ENCODE measurements around the gene STEEP1. TPM values are rescaled to one million over a fixed set of nuclear protein-coding genes. Genes with fewer than 3 reads are reported as not detected.

The STEEP1 gene
- total RNA-seq, 1 donor = 29.0 TPM

- TF ChIP-seq CTCF (IDR thresholded peaks at IDR 0.05; ENCODE audit: extremely low read depth, low read depth, low read length) = no peak
- Histone ChIP-seq H3K27ac (ENCODE audit: low read depth, low read length) (no peak overlapping the region), H3K79me2 (ENCODE audit: insufficient read depth, low read length) (peaks cover 13% of the 10 kb centered on the region), H3K4me3 (ENCODE audit: insufficient read depth, low read length) (no peak overlapping the region), H2AFZ (ENCODE audit: low read length) (no peak overlapping the region), H3K36me3 (ENCODE audit: insufficient read depth, low read length) (no peaks in the 10 kb centered on the region), H3K9me3 (ENCODE audit: low read depth, low read length) (no peaks in the 10 kb centered on the region), H4K20me1 (ENCODE audit: insufficient read depth, low read length) (no peaks in the 10 kb centered on the region), H3K27me3 (ENCODE audit: insufficient read depth, low read length) (no peaks in the 10 kb centered on the region), H3K4me1 (ENCODE audit: insufficient read depth, low read length) (peaks cover 2% of the 10 kb centered on the region), H3K4me2 (ENCODE audit: insufficient read depth, low read length) (no peak overlapping the region)
- no peak for DNase-seq (ENCODE audit: insufficient read length, low spot score, missing footprints)
Observed at GRCh38 chrX:119549327-119550016, 15.7 kb downstream of the STEEP1 start.

GRCh38 chrX:119541188-119541587 is 24.0 kb downstream of the STEEP1 start:
- Histone ChIP-seq H3K9me3 (ENCODE audit: low read depth, low read length) (no peaks in the 10 kb centered on the region), H2AFZ (ENCODE audit: low read length) (no peak overlapping the region), H3K79me2 (ENCODE audit: insufficient read depth, low read length) (no peaks in the 10 kb centered on the region), H3K4me1 (ENCODE audit: insufficient read depth, low read length) (peaks cover 8% of the 10 kb centered on the region), H3K36me3 (ENCODE audit: insufficient read depth, low read length) (peaks cover 3% of the 10 kb centered on the region), H3K4me2 (ENCODE audit: insufficient read depth, low read length) (peak overlapping the region; percentile 10), H3K27ac (ENCODE audit: low read depth, low read length) (no peak overlapping the region), H3K4me3 (ENCODE audit: insufficient read depth, low read length) (no peak overlapping the region), H3K27me3 (ENCODE audit: insufficient read depth, low read length) (no peaks in the 10 kb centered on the region), H4K20me1 (ENCODE audit: insufficient read depth, low read length) (no peaks in the 10 kb centered on the region)
- TF ChIP-seq CTCF (IDR thresholded peaks at IDR 0.05; ENCODE audit: extremely low read depth, low read depth, low read length) = no peak
- DNase-seq (ENCODE audit: insufficient read length, low spot score, missing footprints) = peak; percentile 72

- Histone ChIP-seq H2AFZ (ENCODE audit: low read length) (no peak overlapping the region), H3K9me3 (ENCODE audit: low read depth, low read length) (no peaks in the 10 kb centered on the region), H3K4me2 (ENCODE audit: insufficient read depth, low read length) (no peak overlapping the region), H4K20me1 (ENCODE audit: insufficient read depth, low read length) (no peaks in the 10 kb centered on the region), H3K27me3 (ENCODE audit: insufficient read depth, low read length) (no peaks in the 10 kb centered on the region), H3K79me2 (ENCODE audit: insufficient read depth, low read length) (no peaks in the 10 kb centered on the region), H3K4me1 (ENCODE audit: insufficient read depth, low read length) (peaks cover 8% of the 10 kb centered on the region), H3K27ac (ENCODE audit: low read depth, low read length) (no peak overlapping the region), H3K36me3 (ENCODE audit: insufficient read depth, low read length) (peaks cover 3% of the 10 kb centered on the region), H3K4me3 (ENCODE audit: insufficient read depth, low read length) (no peak overlapping the region)
- peak; percentile 11 for TF ChIP-seq CTCF (IDR thresholded peaks at IDR 0.05; ENCODE audit: extremely low read depth, low read depth, low read length)
- DNase-seq (ENCODE audit: insufficient read length, low spot score, missing footprints) = no peak
Observed at GRCh38 chrX:119539872-119540271, 25.3 kb downstream of the STEEP1 start.

- no peak overlapping the region for H3K4me2 ChIP-seq (ENCODE audit: insufficient read depth, low read length)
- peaks cover 8% of the 10 kb centered on the region for H3K4me1 ChIP-seq (ENCODE audit: insufficient read depth, low read length)
- TF ChIP-seq CTCF (IDR thresholded peaks at IDR 0.05; ENCODE audit: extremely low read depth, low read depth, low read length) = no peak
- no peaks in the 10 kb centered on the region for H3K27me3 ChIP-seq (ENCODE audit: insufficient read depth, low read length)
- no peak overlapping the region for H3K27ac ChIP-seq (ENCODE audit: low read depth, low read length)
- peaks cover 3% of the 10 kb centered on the region for H3K36me3 ChIP-seq (ENCODE audit: insufficient read depth, low read length)
- no peaks in the 10 kb centered on the region for H3K9me3 ChIP-seq (ENCODE audit: low read depth, low read length)
- no peaks in the 10 kb centered on the region for H3K79me2 ChIP-seq (ENCODE audit: insufficient read depth, low read length)
- H2AFZ ChIP-seq (ENCODE audit: low read length) = no peak overlapping the region
- no peak overlapping the region for H3K4me3 ChIP-seq (ENCODE audit: insufficient read depth, low read length)
- no peak for DNase-seq (ENCODE audit: insufficient read length, low spot score, missing footprints)
- H4K20me1 ChIP-seq (ENCODE audit: insufficient read depth, low read length) = no peaks in the 10 kb centered on the region
Observed at GRCh38 chrX:119537487-119537886, 27.7 kb downstream of the STEEP1 start.

Measured in osteoblast (primary cell).